ENCODE results near the gene SLCO2B1. TPM values are rescaled to one million over a fixed set of nuclear protein-coding genes. Genes with fewer than 3 reads are reported as not detected.
A peak's percentile ranks its signal among the peaks of the same experiment; 100 is the strongest.

SLCO2B1 gene
- total and polyA plus RNA-seq, 2 experiments from 2014 or later, result not detected

- Histone ChIP-seq H3K4me3 (no peak overlapping the region), H3K9ac (no peak overlapping the region), H2AFZ (no peak overlapping the region), H3K4me1 (ENCODE audit: insufficient read depth) (no peaks in the 10 kb centered on the region), H3K27ac (no peak overlapping the region), H3K27me3 (replicated peaks; ENCODE audit: insufficient read depth) (peaks cover 9% of the 10 kb centered on the region; the same call in 1 of the 2 replicates), H3K79me2 (ENCODE audit: insufficient read depth) (no peaks in the 10 kb centered on the region), H3K36me3 (ENCODE audit: low read depth) (no peaks in the 10 kb centered on the region), H3F3A (ENCODE audit: insufficient read depth) (no peaks in the 10 kb centered on the region), H4K20me1 (ENCODE audit: insufficient read depth) (no peaks in the 10 kb centered on the region), H3K9me3 (ENCODE audit: low read depth) (no peaks in the 10 kb centered on the region), H3K4me2 (ENCODE audit: unreplicated experiment) (no peak overlapping the region), H3K9me2 (ENCODE audit: insufficient read depth) (no peaks in the 10 kb centered on the region)
- in situ Hi-C loops (cut with MboI), result no loop called here
- peak; percentile 64 for DNase-seq
- 48 to 53% methylated on average over 3 of the region's 3 CpGs for WGBS, 2 experiments (ENCODE audit: low coverage in 1 of 2, low lambda C conversion rate in 2 of 2, missing lambda C conversion rate in 2 of 2)
- no peak for TF ChIP-seq EZH2phosphoT487 (IDR thresholded peaks at IDR 0.05; ENCODE audit: insufficient read depth, low read depth)
- TF ChIP-seq EZH2 (IDR thresholded peaks at IDR 0.05; ENCODE audit: insufficient read depth, poor library complexity, severe bottlenecking), result no peak
These were observed 82.9 kb downstream of the SLCO2B1 start for GRCh38 chr11:75233754-75234172.

GRCh38 chr11:75236062-75236461, 85.2 kb downstream of the SLCO2B1 start:
- no peaks in the 10 kb centered on the region for H3K9me3 ChIP-seq (ENCODE audit: low read depth)
- in situ Hi-C loops (cut with MboI), result no loop called here
- H3K27me3 ChIP-seq (replicated peaks; ENCODE audit: insufficient read depth), result peaks cover 13% of the 10 kb centered on the region
- TF ChIP-seq EZH2 (IDR thresholded peaks at IDR 0.05; ENCODE audit: insufficient read depth, poor library complexity, severe bottlenecking) (no peak), EZH2phosphoT487 (IDR thresholded peaks at IDR 0.05; ENCODE audit: insufficient read depth, low read depth) (no peak)
- H3K4me2 ChIP-seq (ENCODE audit: unreplicated experiment), result no peak overlapping the region
- 29 to 37% methylated on average over 8 of the region's 8 CpGs for WGBS, 2 experiments (ENCODE audit: low coverage in 1 of 2, low lambda C conversion rate in 2 of 2, missing lambda C conversion rate in 2 of 2)
- H3K4me1 ChIP-seq (ENCODE audit: insufficient read depth), result no peaks in the 10 kb centered on the region
- no peak for DNase-seq
- H3K79me2 ChIP-seq (ENCODE audit: insufficient read depth), result no peaks in the 10 kb centered on the region
- H3K9me2 ChIP-seq (ENCODE audit: insufficient read depth), result no peaks in the 10 kb centered on the region
- no peak overlapping the region for H3K4me3 ChIP-seq
- H4K20me1 ChIP-seq (ENCODE audit: insufficient read depth), result no peaks in the 10 kb centered on the region
- H2AFZ ChIP-seq, result no peak overlapping the region
- H3K36me3 ChIP-seq (ENCODE audit: low read depth), result no peaks in the 10 kb centered on the region
- H3F3A ChIP-seq (ENCODE audit: insufficient read depth), result no peaks in the 10 kb centered on the region
- no peak overlapping the region for H3K27ac ChIP-seq
- H3K9ac ChIP-seq, result no peak overlapping the region

GRCh38 chr11:75237050-75237449, 86.1 kb downstream of the SLCO2B1 start:
- DNase-seq, result no peak
- Histone ChIP-seq H3K9me3 (ENCODE audit: low read depth) (no peaks in the 10 kb centered on the region), H3K4me1 (ENCODE audit: insufficient read depth) (no peaks in the 10 kb centered on the region), H3K27ac (no peak overlapping the region), H3K27me3 (replicated peaks; ENCODE audit: insufficient read depth) (peaks cover 13% of the 10 kb centered on the region), H3F3A (ENCODE audit: insufficient read depth) (no peaks in the 10 kb centered on the region), H3K79me2 (ENCODE audit: insufficient read depth) (no peaks in the 10 kb centered on the region), H3K4me2 (ENCODE audit: unreplicated experiment) (no peak overlapping the region), H3K4me3 (no peak overlapping the region), H3K9ac (no peak overlapping the region), H4K20me1 (ENCODE audit: insufficient read depth) (no peaks in the 10 kb centered on the region), H3K36me3 (ENCODE audit: low read depth) (no peaks in the 10 kb centered on the region), H3K9me2 (ENCODE audit: insufficient read depth) (no peaks in the 10 kb centered on the region), H2AFZ (no peak overlapping the region)
- in situ Hi-C loops (cut with MboI), result no loop called here
- no peak for TF ChIP-seq EZH2 (IDR thresholded peaks at IDR 0.05; ENCODE audit: insufficient read depth, poor library complexity, severe bottlenecking)
- no peak for TF ChIP-seq EZH2phosphoT487 (IDR thresholded peaks at IDR 0.05; ENCODE audit: insufficient read depth, low read depth)
- 64 to 75% methylated on average over 8 of the region's 8 CpGs for WGBS, 2 experiments (ENCODE audit: low coverage in 1 of 2, low lambda C conversion rate in 2 of 2, missing lambda C conversion rate in 2 of 2)

- Histone ChIP-seq H3K4me3 (no peak overlapping the region), H3K36me3 (ENCODE audit: low read depth) (no peaks in the 10 kb centered on the region), H3K9ac (no peak overlapping the region), H3K27ac (no peak overlapping the region), H3K4me2 (ENCODE audit: unreplicated experiment) (no peak overlapping the region), H3F3A (ENCODE audit: insufficient read depth) (no peaks in the 10 kb centered on the region), H3K79me2 (ENCODE audit: insufficient read depth) (no peaks in the 10 kb centered on the region), H2AFZ (no peak overlapping the region), H3K9me3 (ENCODE audit: low read depth) (no peaks in the 10 kb centered on the region), H3K9me2 (ENCODE audit: insufficient read depth) (no peaks in the 10 kb centered on the region), H3K4me1 (ENCODE audit: insufficient read depth) (no peaks in the 10 kb centered on the region), H3K27me3 (replicated peaks; ENCODE audit: insufficient read depth) (peaks cover 29% of the 10 kb centered on the region), H4K20me1 (ENCODE audit: insufficient read depth) (no peaks in the 10 kb centered on the region)
- in situ Hi-C loops (cut with MboI), result no loop called here
- TF ChIP-seq EZH2phosphoT487 (IDR thresholded peaks at IDR 0.05; ENCODE audit: insufficient read depth, low read depth), result no peak
- no peak for TF ChIP-seq EZH2 (IDR thresholded peaks at IDR 0.05; ENCODE audit: insufficient read depth, poor library complexity, severe bottlenecking)
- WGBS, 2 experiments (ENCODE audit: low coverage in 1 of 2, low lambda C conversion rate in 2 of 2, missing lambda C conversion rate in 2 of 2), result 58 to 59% methylated on average over 9 of the region's 9 CpGs
- DNase-seq, result no peak
These were observed 87.9 kb downstream of the SLCO2B1 start for GRCh38 chr11:75238595-75239440.
